ENCODE data around the gene MARCHF10.

DNA sequence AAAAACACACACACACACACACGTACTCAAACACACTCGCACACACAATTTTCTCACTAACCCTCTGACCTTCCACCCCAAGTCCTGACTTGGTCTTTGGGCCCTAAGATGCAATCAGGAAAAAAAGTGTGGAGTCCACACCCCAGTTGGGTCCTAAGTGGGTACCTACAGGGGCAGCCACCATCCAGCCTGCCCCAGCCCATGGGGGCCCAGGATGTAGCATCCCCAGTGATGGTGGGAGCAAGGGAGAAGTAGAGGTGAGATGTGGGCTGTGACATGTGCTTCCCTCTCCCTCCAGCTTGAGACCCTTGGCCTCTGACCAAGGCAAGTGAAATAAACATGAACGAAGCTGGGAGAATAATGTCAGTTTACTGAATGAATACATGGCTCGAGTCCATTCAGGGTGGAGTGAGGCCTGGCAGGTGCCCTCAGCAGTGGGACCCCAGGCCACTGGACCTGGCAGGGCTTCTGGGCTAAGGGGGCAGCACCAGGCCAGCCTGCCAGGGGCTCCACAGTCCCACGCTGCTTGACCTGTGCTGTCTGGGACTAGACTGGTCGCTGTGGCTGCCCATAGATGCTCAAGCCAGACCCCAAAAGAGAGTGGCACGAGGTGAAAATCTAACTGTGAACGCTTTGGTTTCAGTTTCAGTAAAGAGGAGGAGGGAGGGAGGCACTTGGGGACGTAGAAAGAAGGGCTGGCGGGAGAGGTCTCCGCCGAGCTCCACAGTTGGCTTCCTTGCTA, 107.0 kb downstream of the MARCHF10 start:
- TF ChIP-seq POLR2A (IDR thresholded peaks at IDR 0.05) (no peak), CTCF (IDR thresholded peaks at IDR 0.05) (no peak)
